Activated CD8-positive, alpha-beta memory T cell treated with anti-CD3 and anti-CD28 coated beads for 36 hours (primary cell): ENCODE data around the gene FKBP2. TPM values are rescaled to one million over a fixed set of nuclear protein-coding genes. Genes with fewer than 3 reads are reported as not detected.

Experiments used
- CTCF ChIA-PET: fragments of 350-600 bp; sonication (Branson Sonifier 250); formaldehyde crosslinking; loops from one replicate; lab custom pipeline; 2021; ENCODE audit warnings: antibody characterized with exemption; lab: Charles Lee
- POLR2A ChIA-PET: fragments of 350-600 bp; sonication (Branson Sonifier 250); formaldehyde crosslinking; loops from one replicate; lab custom pipeline; 2021; ENCODE audit warnings: antibody characterized with exemption; lab: Charles Lee
- total RNA-seq, 2 experiments: library from RNA; stranded (reverse); gene quantifications; one replicate each; pipeline ENCODE4 v1.2.3, GENCODE V29; 2021

Gene FKBP2
- total RNA-seq, 2 experiments from 2014 or later, result 26.8 to 28.5 TPM

GRCh38 chr11:64239662-64240434, 1.0 kb upstream of the FKBP2 start:
- POLR2A ChIA-PET, result interaction anchor here (1.1 to 1.9 kb wide), 2 partner anchors 11 to 33 kb away, joined by 3 to 7 read pairs; partner anchors contain the start of gene FERMT3

GRCh38 chr11:64241241-64241490, 271 bp downstream of the FKBP2 start:
- ChIA-PET CTCF (interaction anchor here (0.7 to 1.1 kb wide), 4 partner anchors 9 to 63 kb away, joined by 3 to 7 read pairs (median 4); no protein-coding TSS in a partner anchor), POLR2A (interaction anchor here (0.6 to 2.5 kb wide), 12 partner anchors 9 to 1340 kb away, joined by 3 to 20 read pairs (median 4); partner anchors contain the start of genes BAD, DPF2, FERMT3 and NUDT22)

More at GRCh38 chr11:64239662-64240434, 1.0 kb upstream of the FKBP2 start:
- CTCF ChIA-PET, result interaction anchor here (1.5 to 1.7 kb wide), 2 partner anchors 13 to 32 kb away, joined by 5 to 9 read pairs; partner anchors contain the start of genes NUDT22 and TRPT1

- ChIA-PET CTCF (interaction anchor here (0.7 to 1.4 kb wide), 6 partner anchors 8 to 63 kb away, joined by 3 to 7 read pairs (median 4); partner anchors contain the start of gene PLCB3), POLR2A (interaction anchor here (0.6 to 2.5 kb wide), 13 partner anchors 10 to 1341 kb away, joined by 3 to 20 read pairs (median 4); partner anchors contain the start of genes BAD, DPF2, FERMT3 and NUDT22)
Observed at GRCh38 chr11:64241491-64242374, 838 bp downstream of the FKBP2 start.

- ChIA-PET CTCF (interaction anchor here (0.7 to 2.5 kb wide), 7 partner anchors 9 to 88 kb away, joined by 3 to 8 read pairs (median 3); partner anchors contain the start of genes CATSPERZ, DNAJC4 and PLCB3), POLR2A (interaction anchor here (0.5 to 3.0 kb wide), 6 partner anchors 13 to 116 kb away, joined by 3 to 23 read pairs (median 4); partner anchors contain the start of genes FERMT3 and RPS6KA4)
Observed at GRCh38 chr11:64243236-64243854, 2.5 kb downstream of the FKBP2 start.

GRCh38 chr11:64244107-64244506, 3.2 kb downstream of the FKBP2 start:
- CTCF ChIA-PET, result interaction anchor here (1.1 to 2.5 kb wide), 3 partner anchors 14 to 60 kb away, joined by 3 to 8 read pairs (median 4); partner anchors contain the start of genes CATSPERZ and DNAJC4
- POLR2A ChIA-PET, result interaction anchor here (0.5 to 3.0 kb wide), 7 partner anchors 11 to 115 kb away, joined by 3 to 23 read pairs (median 4); partner anchors contain the start of genes FERMT3 and RPS6KA4

GRCh38 chr11:64244966-64245365, 4.1 kb downstream of the FKBP2 start:
- ChIA-PET POLR2A (interaction anchor here (1.3 to 3.0 kb wide), 6 partner anchors 12 to 95 kb away, joined by 3 to 23 read pairs (median 8); partner anchors contain the start of genes CCDC88B, FERMT3, NUDT22 and STIP1), CTCF (interaction anchor here (0.6 to 2.9 kb wide), 7 partner anchors 27 to 65 kb away, joined by 3 to 16 read pairs (median 4); partner anchors contain the start of genes CATSPERZ and FERMT3)

- CTCF ChIA-PET, result interaction anchor here (0.6 to 2.9 kb wide), 10 partner anchors 13 to 64 kb away, joined by 3 to 16 read pairs (median 4); partner anchors contain the start of genes CATSPERZ and FERMT3
- POLR2A ChIA-PET, result interaction anchor here (0.6 to 3.0 kb wide), 8 partner anchors 12 to 95 kb away, joined by 3 to 23 read pairs (median 6); partner anchors contain the start of genes CCDC88B, FERMT3, NUDT22 and STIP1
Observed at GRCh38 chr11:64245401-64245796, 4.5 kb downstream of the FKBP2 start.

GRCh38 chr11:64245797-64246620, 5.1 kb downstream of the FKBP2 start:
- CTCF ChIA-PET, result interaction anchor here (0.6 to 2.9 kb wide), 13 partner anchors 10 to 64 kb away, joined by 3 to 16 read pairs (median 4); partner anchors contain the start of genes CATSPERZ and FERMT3
- POLR2A ChIA-PET, result interaction anchor here (0.6 to 2.7 kb wide), 12 partner anchors 13 to 94 kb away, joined by 3 to 18 read pairs (median 6); partner anchors contain the start of genes CCDC88B, ESRRA, FERMT3 and NUDT22

GRCh38 chr11:64246621-64246870, 5.7 kb downstream of the FKBP2 start:
- ChIA-PET POLR2A (interaction anchor here (0.6 to 2.7 kb wide), 9 partner anchors 24 to 94 kb away, joined by 3 to 18 read pairs (median 6); partner anchors contain the start of genes CCDC88B, ESRRA, FERMT3 and STIP1), CTCF (interaction anchor here (0.8 to 2.9 kb wide), 9 partner anchors 9 to 62 kb away, joined by 3 to 16 read pairs (median 5); partner anchors contain the start of genes CATSPERZ and FERMT3)

GRCh38 chr11:64246871-64247728, 6.2 kb downstream of the FKBP2 start, which contains the start of gene PPP1R14B:
PPP1R14B (minus strand) TSS chr11:64246943; CDS start chr11:64246673, 270 bp downstream.
- ChIA-PET CTCF (interaction anchor here (0.8 to 2.9 kb wide), 7 partner anchors 9 to 54 kb away, joined by 4 to 16 read pairs (median 6); partner anchors contain the start of genes CATSPERZ and FERMT3), POLR2A (interaction anchor here (0.6 to 2.7 kb wide), 7 partner anchors 23 to 93 kb away, joined by 3 to 18 read pairs (median 3); partner anchors contain the start of genes CCDC88B, ESRRA, STIP1 and TRMT112)

- CTCF ChIA-PET, result interaction anchor here (2.5 to 5.0 kb wide), 4 partner anchors 21 to 55 kb away, joined by 10 to 61 read pairs (median 28); partner anchors contain the start of genes CATSPERZ and ESRRA
- POLR2A ChIA-PET, result interaction anchor here (1.1 to 1.9 kb wide), 2 partner anchors 56 to 62 kb away, joined by 3 to 8 read pairs; partner anchors contain the start of genes ESRRA and STIP1
Observed at GRCh38 chr11:64247729-64248531, 7.0 kb downstream of the FKBP2 start.

GRCh38 chr11:64248578-64248977, 7.7 kb downstream of the FKBP2 start:
- POLR2A ChIA-PET, result interaction anchor here (1.3 kb wide), 1 partner anchor 63 kb away, joined by 4 read pairs; the partner anchor contains the start of gene STIP1
- CTCF ChIA-PET, result interaction anchor here (1.4 to 5.0 kb wide), 3 partner anchors 9 to 55 kb away, joined by 7 to 61 read pairs (median 39); partner anchors contain the start of genes CATSPERZ and ESRRA

GRCh38 chr11:64249038-64249437, 8.1 kb downstream of the FKBP2 start:
- CTCF ChIA-PET, result interaction anchor here (1.1 to 5.0 kb wide), 6 partner anchors 8 to 54 kb away, joined by 7 to 61 read pairs (median 20); partner anchors contain the start of genes CATSPERZ, ESRRA, FERMT3 and FKBP2
- POLR2A ChIA-PET, result interaction anchor here (0.6 to 1.3 kb wide), 2 partner anchors 56 to 63 kb away, joined by 3 to 4 read pairs; partner anchors contain the start of gene STIP1
